Measurements from ENCODE around the gene GABRA5. TPM values are rescaled to one million over a fixed set of nuclear protein-coding genes. Genes with fewer than 3 reads are reported as not detected.

GABRA5 gene
- total RNA-seq, 1 donor from 2014 or later: not detected

GRCh38 chr15:26983822-26984221, 117.0 kb downstream of the GABRA5 start:
- FAIRE-seq: no peak

GRCh38 chr15:26985050-26985449, 118.2 kb downstream of the GABRA5 start:
- Histone ChIP-seq H3K27me3 (ENCODE audit: control insufficient read depth, insufficient read depth, low read length) (no peaks in the 10 kb centered on the region), H3K36me3 (ENCODE audit: control insufficient read depth, insufficient read depth, low read length) (no peaks in the 10 kb centered on the region), H3K4me3 (ENCODE audit: low read depth, low read length) (no peak overlapping the region)
- DNase-seq (ENCODE audit: low read depth) (no peak), FAIRE-seq (no peak)
- no peak for TF ChIP-seq CTCF (IDR thresholded peaks at IDR 0.05; ENCODE audit: insufficient read depth, low read length, severe bottlenecking)

More at GRCh38 chr15:26983822-26984221, 117.0 kb downstream of the GABRA5 start:
- no peak for TF ChIP-seq CTCF (IDR thresholded peaks at IDR 0.05; ENCODE audit: insufficient read depth, low read length, severe bottlenecking)
- H3K27me3 ChIP-seq (ENCODE audit: control insufficient read depth, insufficient read depth, low read length): no peaks in the 10 kb centered on the region
- no peak for DNase-seq (ENCODE audit: low read depth)
- H3K4me3 ChIP-seq (ENCODE audit: low read depth, low read length): no peak overlapping the region
- H3K36me3 ChIP-seq (ENCODE audit: control insufficient read depth, insufficient read depth, low read length): no peaks in the 10 kb centered on the region

GRCh38 chr15:26996250-26996649, 129.4 kb downstream of the GABRA5 start:
- no peaks in the 10 kb centered on the region for H3K27me3 ChIP-seq (ENCODE audit: control insufficient read depth, insufficient read depth, low read length)
- no peak overlapping the region for H3K4me3 ChIP-seq (ENCODE audit: low read depth, low read length)
- FAIRE-seq: no peak
- no peak for TF ChIP-seq CTCF (IDR thresholded peaks at IDR 0.05; ENCODE audit: insufficient read depth, low read length, severe bottlenecking)
- H3K36me3 ChIP-seq (ENCODE audit: control insufficient read depth, insufficient read depth, low read length): no peaks in the 10 kb centered on the region
- DNase-seq (ENCODE audit: low read depth): no peak

Other genes with a start within 250 kb of the GABRA5 start
- 1.1 and 1.4 TPM in 2 replicates for gene GABRB3, start 94.0 kb upstream of the GABRA5 start, total RNA-seq
- not detected in 2 replicates for gene GABRG3, start 104.1 kb downstream of the GABRA5 start, total RNA-seq

All from bronchial epithelial cell (primary cell).